Parathyroid adenoma (tissue), 2 donors: ENCODE measurements around the gene WIPI1.

Experiments
- H2AFZ ChIP-seq: fragments of 300-600 bp; sonication (generic); one replicate; pipeline ENCODE4 v1.7.0; 2017; ENCODE audit warnings: antibody characterized with exemption, mild to moderate bottlenecking
- H3K27ac ChIP-seq: fragments of 300-600 bp; sonication (generic); one replicate; pipeline ENCODE4 v1.7.0; 2017
- H3K27me3 ChIP-seq: fragments of 300-600 bp; sonication (generic); one replicate; pipeline ENCODE4 v1.7.0; 2017; ENCODE audit warnings: low read length; ENCODE audit not compliant: control insufficient read depth, insufficient read depth
- H3K36me3 ChIP-seq: fragments of 300-600 bp; sonication (generic); one replicate; pipeline ENCODE4 v1.7.0; 2017; ENCODE audit warnings: low read length; ENCODE audit not compliant: control insufficient read depth, insufficient read depth
- H3K4me1 ChIP-seq: fragments of 300-600 bp; sonication (generic); one replicate; pipeline ENCODE4 v1.7.0; 2017; ENCODE audit warnings: control low read depth
- H3K4me2 ChIP-seq: fragments of 300-600 bp; sonication (generic); one replicate; pipeline ENCODE4 v1.7.0; 2017; ENCODE audit warnings: low read length
- H3K4me3 ChIP-seq: fragments of 300-600 bp; sonication (generic); one replicate; pipeline ENCODE4 v1.7.0; 2017; ENCODE audit warnings: low read depth, low read length
- H3K79me2 ChIP-seq: fragments of 300-600 bp; sonication (generic); one replicate; pipeline ENCODE4 v1.7.0; 2017; ENCODE audit warnings: control low read depth
- H3K9ac ChIP-seq: fragments of 300-600 bp; sonication (generic); one replicate; pipeline ENCODE4 v1.7.0; 2017; ENCODE audit warnings: mild to moderate bottlenecking
- H3K9me3 ChIP-seq: fragments of 300-600 bp; sonication (generic); one replicate; pipeline ENCODE4 v1.7.0; 2017; ENCODE audit warnings: low read length; ENCODE audit not compliant: control insufficient read depth
- CTCF ChIP-seq: fragments of 300-600 bp; sonication (generic); IDR thresholded peaks from one replicate; pipeline ENCODE4 v1.7.0; 2017; ENCODE audit warnings: antibody characterized with exemption, mild to moderate bottlenecking
- donor health status: primary hyperparathyroidism.

Gene WIPI1

GRCh38 chr17:68461589-68461988 is 4.3 kb upstream of the WIPI1 start:
- Histone ChIP-seq H3K79me2 (no peaks in the 10 kb centered on the region), H3K4me2 (no peak overlapping the region), H3K4me3 (no peak overlapping the region), H3K4me1 (peaks cover 8% of the 10 kb centered on the region), H3K36me3 (no peaks in the 10 kb centered on the region), H3K27me3 (no peaks in the 10 kb centered on the region), H2AFZ (peak overlapping the region; percentile 19), H3K9me3 (no peaks in the 10 kb centered on the region), H3K9ac (no peak overlapping the region), H3K27ac (no peak overlapping the region)
- no peak for TF ChIP-seq CTCF

- Histone ChIP-seq H3K9ac (no peak overlapping the region), H3K4me1 (peaks cover 8% of the 10 kb centered on the region), H3K4me2 (no peak overlapping the region), H2AFZ (no peak overlapping the region), H3K27ac (no peak overlapping the region), H3K36me3 (no peaks in the 10 kb centered on the region), H3K79me2 (no peaks in the 10 kb centered on the region), H3K4me3 (no peak overlapping the region), H3K9me3 (no peaks in the 10 kb centered on the region), H3K27me3 (no peaks in the 10 kb centered on the region)
- no peak for TF ChIP-seq CTCF
Observed at GRCh38 chr17:68461122-68461539, 3.8 kb upstream of the WIPI1 start.

- Histone ChIP-seq H3K36me3 (no peaks in the 10 kb centered on the region), H3K79me2 (no peaks in the 10 kb centered on the region), H3K27me3 (no peaks in the 10 kb centered on the region), H3K9me3 (no peaks in the 10 kb centered on the region), H3K4me3 (no peak overlapping the region), H2AFZ (no peak overlapping the region), H3K9ac (no peak overlapping the region), H3K4me1 (peaks cover 5% of the 10 kb centered on the region), H3K27ac (no peak overlapping the region), H3K4me2 (no peak overlapping the region)
- TF ChIP-seq CTCF = no peak
Observed at GRCh38 chr17:68460715-68461114, 3.4 kb upstream of the WIPI1 start.

GRCh38 chr17:68460146-68460545 is 2.9 kb upstream of the WIPI1 start:
- Histone ChIP-seq H3K27ac (no peak overlapping the region), H3K9me3 (no peaks in the 10 kb centered on the region), H3K4me3 (no peak overlapping the region), H3K4me2 (no peak overlapping the region), H3K79me2 (no peaks in the 10 kb centered on the region), H3K4me1 (peaks cover 5% of the 10 kb centered on the region), H3K36me3 (no peaks in the 10 kb centered on the region), H3K9ac (no peak overlapping the region), H2AFZ (no peak overlapping the region), H3K27me3 (no peaks in the 10 kb centered on the region)
- TF ChIP-seq CTCF = no peak

- no peaks in the 10 kb centered on the region for H3K36me3 ChIP-seq
- H3K27me3 ChIP-seq = no peaks in the 10 kb centered on the region
- H3K9me3 ChIP-seq = no peaks in the 10 kb centered on the region
- H3K4me3 ChIP-seq = no peak overlapping the region
- H3K4me1 ChIP-seq = peaks cover 5% of the 10 kb centered on the region
- H3K4me2 ChIP-seq = no peak overlapping the region
- H3K79me2 ChIP-seq = no peaks in the 10 kb centered on the region
- no peak overlapping the region for H3K27ac ChIP-seq
- no peak overlapping the region for H3K9ac ChIP-seq
- TF ChIP-seq CTCF = no peak
- H2AFZ ChIP-seq = no peak overlapping the region
Observed at GRCh38 chr17:68459037-68459639, 1.8 kb upstream of the WIPI1 start.
